CD14-positive monocyte (primary cell): ENCODE measurements around the gene CINP. TPM values are rescaled to one million over a fixed set of nuclear protein-coding genes. Genes with fewer than 3 reads are reported as not detected.
"Not testable (repeated sequence)": the region's sequence is repeated elsewhere in the genome, so short reads cannot be mapped to it uniquely, and the experiment has no call there.

Experiments
- DNase-seq, 3 donors: peaks; one replicate each; pipeline ENCODE4 v3.0.0-alpha.2; 2011 to 2022
- H2AFZ ChIP-seq: 2 replicates; pipeline ENCODE4 v1.6.0; 2012; ENCODE audit warnings: mild to moderate bottlenecking, low read depth, low read length, inconsistent platforms; ENCODE audit not compliant: insufficient read depth, poor library complexity, severe bottlenecking
- H3K27ac ChIP-seq, 2 donors: 1 replicate in 1 of 2; 2 replicates in 1 of 2; pipeline ENCODE4 v1.5.1; 2012 to 2013; ENCODE audit warnings: low read length in 2 of 2, control low read depth in 1 of 2, inconsistent platforms in 1 of 2, low read depth in 1 of 2, mild to moderate bottlenecking in 1 of 2
- H3K27me3 ChIP-seq, 2 donors: one replicate each; pipeline versions ENCODE4 v1.6.0 to v1.6.1; 2011 to 2013; ENCODE audit warnings: low read length in 2 of 2; ENCODE audit not compliant: control insufficient read depth in 2 of 2, insufficient read depth in 2 of 2
- H3K36me3 ChIP-seq, 2 donors: replicated peaks in 1 of 2; 1 replicate in 1 of 2; 2 replicates in 1 of 2; pipeline versions ENCODE4 v1.5.1 to v1.6.1; 2012 to 2013; ENCODE audit warnings: low read length in 2 of 2, control low read depth in 1 of 2, inconsistent platforms in 1 of 2, mild to moderate bottlenecking in 1 of 2; ENCODE audit not compliant: insufficient read depth in 2 of 2, control insufficient read depth in 1 of 2
- H3K4me1 ChIP-seq, 2 donors: 1 replicate in 1 of 2; 2 replicates in 1 of 2; pipeline versions ENCODE4 v1.5.1 to v1.6.1; 2012 to 2013; ENCODE audit warnings: low read length in 2 of 2, control low read depth in 1 of 2, inconsistent platforms in 1 of 2, mild to moderate bottlenecking in 1 of 2, moderate library complexity in 1 of 2; ENCODE audit not compliant: insufficient read depth in 2 of 2, control insufficient read depth in 1 of 2
- H3K4me2 ChIP-seq: replicated peaks from 2 replicates; pipeline ENCODE3; 2012; ENCODE audit warnings: low read length, moderate library complexity, mild to moderate bottlenecking; ENCODE audit not compliant: poor library complexity, severe bottlenecking; ENCODE audit errors: extremely low read depth
- H3K4me3 ChIP-seq, 3 experiments: fragments of 200-600 bp in 1 of 3; sonication (generic) in 1 of 3; replicated peaks in 1 of 3; 1 replicate in 2 of 3; 2 replicates in 1 of 3; pipeline ENCODE4 v1.5.1; 2011 to 2013; ENCODE audit warnings: low read length in 3 of 3, mild to moderate bottlenecking in 3 of 3, control low read depth in 2 of 3, low read depth in 2 of 3, inconsistent platforms in 1 of 3, moderate library complexity in 1 of 3
- H3K79me2 ChIP-seq: 2 replicates; pipeline ENCODE4 v1.6.0; 2012; ENCODE audit warnings: mild to moderate bottlenecking, control low read depth, inconsistent platforms, low read length, moderate library complexity; ENCODE audit not compliant: insufficient read depth
- H3K9ac ChIP-seq: 2 replicates; pipeline ENCODE4 v1.6.0; 2017; ENCODE audit warnings: low read length, mild to moderate bottlenecking; ENCODE audit not compliant: insufficient read depth, poor library complexity, severe bottlenecking
- H3K9me3 ChIP-seq, 2 donors: replicated peaks in 1 of 2; 1 replicate in 1 of 2; 2 replicates in 1 of 2; pipeline versions ENCODE4 v1.5.1 to v1.6.1; 2012 to 2013; ENCODE audit warnings: low read length in 2 of 2, control low read depth in 1 of 2; ENCODE audit not compliant: control insufficient read depth in 1 of 2, insufficient read depth in 1 of 2
- H4K20me1 ChIP-seq: 2 replicates; pipeline ENCODE4 v1.6.0; 2012; ENCODE audit warnings: mild to moderate bottlenecking, low read length, control low read depth, moderate library complexity; ENCODE audit not compliant: insufficient read depth
- H3K27ac Mint-ChIP-seq, 7 donors: one replicate each; pipeline ENCODE4 v1.8.0; 2020; ENCODE audit warnings: mild to moderate bottlenecking in 7 of 7, mixed read lengths in 7 of 7, moderate library complexity in 6 of 7, inconsistent platforms in 2 of 7
- H3K27me3 Mint-ChIP-seq, 3 donors: one replicate each; pipeline ENCODE4 v1.8.0; 2021 to 2022; ENCODE audit warnings: low read depth in 3 of 3, mild to moderate bottlenecking in 3 of 3, mixed read lengths in 3 of 3, moderate library complexity in 3 of 3, inconsistent platforms in 1 of 3
- H3K36me3 Mint-ChIP-seq, 2 donors: one replicate each; pipeline ENCODE4 v1.8.0; 2020; ENCODE audit warnings: mixed read lengths in 2 of 2, inconsistent platforms in 1 of 2, mild to moderate bottlenecking in 1 of 2
- H3K4me1 Mint-ChIP-seq: one replicate; pipeline ENCODE4 v1.8.0; 2020; ENCODE audit warnings: mild to moderate bottlenecking, mixed read lengths
- H3K4me3 Mint-ChIP-seq, 2 donors: one replicate each; pipeline ENCODE4 v1.8.0; 2020; ENCODE audit warnings: mild to moderate bottlenecking in 2 of 2, mixed read lengths in 2 of 2, moderate library complexity in 1 of 2
- H3K9me3 Mint-ChIP-seq, 7 donors: one replicate each; pipeline ENCODE4 v1.8.0; 2020 to 2022; ENCODE audit warnings: mixed read lengths in 7 of 7, mild to moderate bottlenecking in 6 of 7, moderate library complexity in 6 of 7, inconsistent platforms in 2 of 7
- CTCF ChIP-seq: fragments of 200-600 bp; IDR thresholded peaks from one replicate; pipeline ENCODE4 v1.8.0; 2022; ENCODE audit warnings: antibody characterized with exemption, mild to moderate bottlenecking
- WGBS: methylation state at CpG from one replicate; pipeline ENCODE4 v1.1.5; 2013; ENCODE audit warnings: missing lambda C conversion rate; ENCODE audit not compliant: insufficient coverage; 5-methylcytosine and 5-hydroxymethylcytosine counted together
- intact Hi-C, 2 donors: fragments of 100-400 bp; cut with micrococcal nuclease; formaldehyde crosslinking; loops; one replicate each; pipeline versions ENCODE4 v1.15.0 to v1.15.1; 2023
- polyA plus RNA-seq, 3 donors: library from polyadenylated mRNA; depleted of rRNA in 1 of 3; unstranded in 2 of 3; stranded (reverse) in 1 of 3; fragments of 300-500 nt in 2 of 3; fragments of >200 nt in 1 of 3; fragmentation: Illumina TruSeq in 2 of 3; gene quantifications; 1 replicate in 2 of 3; 2 replicates in 1 of 3; pipeline ENCODE4 v1.2.3, GENCODE V29; 2012 to 2021

Gene CINP
- polyA plus RNA-seq, 3 donors = 28.9 to 58.5 (median 57.1) TPM

- Mint-ChIP-seq H3K36me3 (peaks cover 30 to 42% of the 10 kb centered on the region in 2 donors), H3K4me3 (no peak overlapping the region), H3K27me3 (peaks cover 0 to 2% (median 1%) of the 10 kb centered on the region in 3 donors), H3K9me3 (no peaks in the 10 kb centered on the region), H3K27ac (no peak overlapping the region), H3K4me1 (peaks cover 8% of the 10 kb centered on the region)
- H3K9ac ChIP-seq = no peak overlapping the region
- no peaks in the 10 kb centered on the region for H3K4me1 ChIP-seq
- intact Hi-C loops = no loop called here
- no peak overlapping the region for H3K4me3 ChIP-seq
- H3K79me2 ChIP-seq = no peaks in the 10 kb centered on the region
- DNase-seq = no peak
- H3K9me3 ChIP-seq = no peaks in the 10 kb centered on the region
- no peak overlapping the region for H2AFZ ChIP-seq
- H3K27me3 ChIP-seq = no peaks in the 10 kb centered on the region
- no peak overlapping the region for H3K27ac ChIP-seq
- H4K20me1 ChIP-seq = no peaks in the 10 kb centered on the region
- peaks cover 0 to 22% of the 10 kb centered on the region in 2 donors for H3K36me3 ChIP-seq
- WGBS = 100% methylated on average over 1 of the region's 8 CpGs
- TF ChIP-seq CTCF = no peak
- H3K4me2 ChIP-seq = no peak overlapping the region
These were observed 31.9 kb downstream of the CINP start for GRCh38 chr14:102330806-102331205.

- not testable (repeated sequence) for H3K9ac ChIP-seq, H3K4me3 Mint-ChIP-seq, H4K20me1 ChIP-seq, H3K9me3 Mint-ChIP-seq, H3K79me2 ChIP-seq, H3K9me3 ChIP-seq, H3K27me3 ChIP-seq, DNase-seq, H3K4me3 ChIP-seq, H3K27me3 Mint-ChIP-seq, H3K27ac ChIP-seq, H3K4me2 ChIP-seq, H3K4me1 ChIP-seq, H3K4me1 Mint-ChIP-seq, H2AFZ ChIP-seq
- Mint-ChIP-seq H3K36me3 (peaks cover 24 to 34% of the 10 kb centered on the region in 2 donors), H3K27ac (peak overlapping the region in 2 of 7 donors; percentile 50 to 61)
- intact Hi-C loops = loop anchor here in 1 of 2 donors (10.0 kb wide), 1 partner anchor 195 kb away; the partner anchor contains the start of gene WDR20
- peaks cover 0 to 20% of the 10 kb centered on the region in 2 donors for H3K36me3 ChIP-seq
- 97% methylated on average over 3 of the region's 6 CpGs for WGBS
These were observed 33.3 kb downstream of the CINP start for GRCh38 chr14:102329381-102329780.
